C4-2B (cell line): ENCODE results near the gene CDC42SE2.
"Not testable (repeated sequence)": the region's sequence is repeated elsewhere in the genome, so short reads cannot be mapped to it uniquely, and the experiment has no call there.

Experiments used
- ZFX ChIP-seq: fragments of 450-650 bp; IDR thresholded peaks from 2 replicates; pipeline ENCODE4 v1.6.1; 2017
- TF ChIP-seq, protein P1 (sequence below): fragments of 450-650 bp; conservative IDR thresholded peaks from 2 replicates; pipeline ENCODE4 v1.5.1; 2017; ENCODE audit warnings: mild to moderate bottlenecking

DNA sequence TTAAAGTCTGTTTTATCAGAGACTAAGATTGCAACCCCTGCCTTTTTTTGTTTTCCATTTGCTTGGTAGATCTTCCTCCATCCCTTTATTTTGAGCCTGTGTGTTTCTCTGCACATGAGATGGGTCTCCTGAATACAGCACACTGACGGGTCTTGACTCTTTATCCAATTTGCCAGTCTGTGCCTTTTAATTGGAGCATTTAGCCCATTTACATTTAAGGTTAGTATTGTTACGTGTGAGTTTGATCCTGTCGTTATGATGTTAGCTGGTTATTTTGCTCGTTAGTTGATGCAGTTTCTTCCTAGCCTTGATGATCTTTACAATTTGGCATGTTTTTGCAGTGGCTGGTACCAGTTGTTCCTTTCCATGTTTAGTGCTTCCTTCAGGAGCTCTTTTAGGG, 71.9 kb downstream of the CDC42SE2 start:
- TF ChIP-seq, protein P1, sequence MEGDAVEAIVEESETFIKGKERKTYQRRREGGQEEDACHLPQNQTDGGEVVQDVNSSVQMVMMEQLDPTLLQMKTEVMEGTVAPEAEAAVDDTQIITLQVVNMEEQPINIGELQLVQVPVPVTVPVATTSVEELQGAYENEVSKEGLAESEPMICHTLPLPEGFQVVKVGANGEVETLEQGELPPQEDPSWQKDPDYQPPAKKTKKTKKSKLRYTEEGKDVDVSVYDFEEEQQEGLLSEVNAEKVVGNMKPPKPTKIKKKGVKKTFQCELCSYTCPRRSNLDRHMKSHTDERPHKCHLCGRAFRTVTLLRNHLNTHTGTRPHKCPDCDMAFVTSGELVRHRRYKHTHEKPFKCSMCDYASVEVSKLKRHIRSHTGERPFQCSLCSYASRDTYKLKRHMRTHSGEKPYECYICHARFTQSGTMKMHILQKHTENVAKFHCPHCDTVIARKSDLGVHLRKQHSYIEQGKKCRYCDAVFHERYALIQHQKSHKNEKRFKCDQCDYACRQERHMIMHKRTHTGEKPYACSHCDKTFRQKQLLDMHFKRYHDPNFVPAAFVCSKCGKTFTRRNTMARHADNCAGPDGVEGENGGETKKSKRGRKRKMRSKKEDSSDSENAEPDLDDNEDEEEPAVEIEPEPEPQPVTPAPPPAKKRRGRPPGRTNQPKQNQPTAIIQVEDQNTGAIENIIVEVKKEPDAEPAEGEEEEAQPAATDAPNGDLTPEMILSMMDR, result not testable (repeated sequence)
- not testable (repeated sequence) for TF ChIP-seq ZFX
